ENCODE measurements around the gene SEMA7A. TPM values are rescaled to one million over a fixed set of nuclear protein-coding genes. Genes with fewer than 3 reads are reported as not detected.

The SEMA7A gene
- total RNA-seq, 4 donors from 2014 or later: 31.8 to 35.6 (median 33.8) TPM

- Histone ChIP-seq H3K4me3 (no peak overlapping the region), H3K36me3 (no peaks in the 10 kb centered on the region), H3K27ac (peak overlapping the region in 1 of 4 donors; percentile 75), H3K4me1 (peaks cover 0 to 40% (median 18%) of the 10 kb centered on the region in 4 donors), H3K9me3 (no peaks in the 10 kb centered on the region), H3K27me3 (no peaks in the 10 kb centered on the region)
- TF ChIP-seq CTCF (IDR thresholded peaks at IDR 0.05) (no peak), POLR2A (IDR thresholded peaks at IDR 0.05) (no peak), EP300 (IDR thresholded peaks at IDR 0.05) (no peak)
- DNase-seq (ENCODE audit: low spot score in 2 of 2): no peak
- whole genome bisulfite sequencing, 2 donors: 62 to 65% methylated on average over 8 of the region's 8 CpGs
Observed at GRCh38 chr15:74383695-74384565, 49.8 kb downstream of the SEMA7A start.

GRCh38 chr15:74383286-74383685 lies 50.5 kb downstream of the SEMA7A start:
- DNase-seq (ENCODE audit: low spot score in 2 of 2): no peak
- H3K9me3 ChIP-seq: no peaks in the 10 kb centered on the region
- H3K27ac ChIP-seq: no peak overlapping the region
- no peaks in the 10 kb centered on the region for H3K36me3 ChIP-seq
- no peak for TF ChIP-seq EP300 (IDR thresholded peaks at IDR 0.05)
- no peak for TF ChIP-seq POLR2A (IDR thresholded peaks at IDR 0.05)
- TF ChIP-seq CTCF (IDR thresholded peaks at IDR 0.05): no peak
- peaks cover 0 to 40% (median 18%) of the 10 kb centered on the region in 4 donors for H3K4me1 ChIP-seq
- 93 to 100% methylated on average over 4 of the region's 4 CpGs for WGBS, 2 donors
- H3K4me3 ChIP-seq: no peak overlapping the region
- H3K27me3 ChIP-seq: no peaks in the 10 kb centered on the region

- H3K4me3 ChIP-seq: no peak overlapping the region
- peaks cover 0 to 40% (median 18%) of the 10 kb centered on the region in 4 donors for H3K4me1 ChIP-seq
- H3K27me3 ChIP-seq: no peaks in the 10 kb centered on the region
- WGBS, 2 donors: 33 to 51% methylated on average over 8 to 13 of the region's 13 CpGs
- DNase-seq (ENCODE audit: low spot score in 2 of 2): peak; percentile 75 to 82
- TF ChIP-seq POLR2A (IDR thresholded peaks at IDR 0.05): no peak
- TF ChIP-seq CTCF (IDR thresholded peaks at IDR 0.05): peak; percentile 89 to 97 (median 94)
- no peak for TF ChIP-seq EP300 (IDR thresholded peaks at IDR 0.05)
- no peaks in the 10 kb centered on the region for H3K9me3 ChIP-seq
- H3K27ac ChIP-seq: peak overlapping the region in 1 of 4 donors; percentile 9
- H3K36me3 ChIP-seq: no peaks in the 10 kb centered on the region
Observed at GRCh38 chr15:74382004-74382816, 51.5 kb downstream of the SEMA7A start.

GRCh38 chr15:74381481-74381880 lies 52.3 kb downstream of the SEMA7A start:
- TF ChIP-seq EP300 (IDR thresholded peaks at IDR 0.05) (no peak), CTCF (IDR thresholded peaks at IDR 0.05) (no peak), POLR2A (IDR thresholded peaks at IDR 0.05) (no peak)
- no peaks in the 10 kb centered on the region for H3K27me3 ChIP-seq
- H3K36me3 ChIP-seq: no peaks in the 10 kb centered on the region
- H3K4me1 ChIP-seq: peaks cover 0 to 39% (median 17%) of the 10 kb centered on the region in 4 donors
- H3K9me3 ChIP-seq: no peaks in the 10 kb centered on the region
- H3K27ac ChIP-seq: no peak overlapping the region
- H3K4me3 ChIP-seq: no peak overlapping the region
- no peak for DNase-seq (ENCODE audit: low spot score in 2 of 2)
- WGBS, 2 donors: 58 to 60% methylated on average over 3 to 5 of the region's 5 CpGs

- no peak overlapping the region for H3K4me3 ChIP-seq
- H3K36me3 ChIP-seq: no peaks in the 10 kb centered on the region
- WGBS, 2 donors: 52 to 71% methylated on average over 2 of the region's 2 CpGs
- no peaks in the 10 kb centered on the region for H3K27me3 ChIP-seq
- TF ChIP-seq POLR2A (IDR thresholded peaks at IDR 0.05) (no peak), EP300 (IDR thresholded peaks at IDR 0.05) (no peak), CTCF (IDR thresholded peaks at IDR 0.05) (no peak)
- H3K4me1 ChIP-seq: peaks cover 0 to 35% (median 15%) of the 10 kb centered on the region in 4 donors
- no peak for DNase-seq (ENCODE audit: low spot score in 2 of 2)
- no peak overlapping the region for H3K27ac ChIP-seq
- no peaks in the 10 kb centered on the region for H3K9me3 ChIP-seq
Observed at GRCh38 chr15:74381190-74381453, 52.6 kb downstream of the SEMA7A start.

Data from tibial nerve (tissue), 4 donors.